DND-41 (cell line): ENCODE measurements around the gene ST6GALNAC1.

Experiments
- ATAC-seq: fragments of 200-7000 bp; cut with Tn5 transposase; 3 replicates; pipeline ENCODE4 v1.9.1; 2021; ENCODE audit warnings: low read depth; ENCODE audit not compliant: insufficient read depth
- DNase-seq: peaks from one replicate; pipeline ENCODE4 v3.0.0-alpha.2; 2020
- H2AFZ ChIP-seq: 2 replicates; pipeline ENCODE4 v1.6.0; 2012; ENCODE audit warnings: low read depth, low read length
- H3K27ac ChIP-seq: 2 replicates; pipeline ENCODE4 v1.5.1; 2012; ENCODE audit warnings: low read length, inconsistent platforms
- H3K27me3 ChIP-seq: fragments of 200-600 bp; sonication (generic); 2 replicates; pipeline ENCODE4 v1.6.0; 2012; ENCODE audit warnings: low read length, mild to moderate bottlenecking, inconsistent platforms; ENCODE audit not compliant: insufficient read depth, poor library complexity
- H3K36me3 ChIP-seq: 2 replicates; pipeline ENCODE4 v1.5.1; 2012; ENCODE audit warnings: low read length, inconsistent platforms; ENCODE audit not compliant: insufficient read depth
- H3K4me1 ChIP-seq: 2 replicates; pipeline ENCODE4 v1.5.1; 2012; ENCODE audit warnings: mild to moderate bottlenecking, low read length; ENCODE audit not compliant: insufficient read depth
- H3K4me2 ChIP-seq: 2 replicates; pipeline ENCODE4 v1.6.0; 2012; ENCODE audit warnings: mild to moderate bottlenecking, moderate library complexity, low read length, inconsistent platforms; ENCODE audit not compliant: insufficient read depth
- H3K4me3 ChIP-seq, 2 experiments: fragments of 200-600 bp in 1 of 2; shearing (Covaris generic) in 1 of 2; 2 replicates each; pipeline ENCODE4 v1.5.1; 2012 to 2016; ENCODE audit warnings: inconsistent platforms in 2 of 2, low read length in 2 of 2, mild to moderate bottlenecking in 2 of 2, low read depth in 1 of 2, moderate library complexity in 1 of 2
- H3K79me2 ChIP-seq: 2 replicates; pipeline ENCODE4 v1.6.0; 2012; ENCODE audit warnings: low read length, inconsistent platforms; ENCODE audit not compliant: insufficient read depth
- H3K9ac ChIP-seq: 2 replicates; pipeline ENCODE4 v1.6.0; 2012; ENCODE audit warnings: low read depth, mild to moderate bottlenecking, inconsistent platforms, low read length, moderate library complexity
- H3K9me3 ChIP-seq: 2 replicates; pipeline ENCODE4 v1.5.1; 2012; ENCODE audit warnings: low read length, moderate library complexity, mild to moderate bottlenecking, inconsistent platforms; ENCODE audit not compliant: insufficient read depth, severe bottlenecking
- H4K20me1 ChIP-seq: 2 replicates; pipeline ENCODE4 v1.6.0; 2012; ENCODE audit warnings: low read length; ENCODE audit not compliant: insufficient read depth
- EZH2 ChIP-seq: IDR thresholded peaks from 3 replicates; pipeline ENCODE4 v1.6.1; 2012; ENCODE audit warnings: borderline replicate concordance, low read depth, mild to moderate bottlenecking, moderate library complexity, low read length, inconsistent platforms; ENCODE audit not compliant: severe bottlenecking
- TF ChIP-seq, protein P1 (sequence below): IDR thresholded peaks from 2 replicates; pipeline ENCODE4 v1.5.1; 2012; ENCODE audit warnings: borderline replicate concordance, low read length, moderate library complexity, mild to moderate bottlenecking; ENCODE audit not compliant: poor library complexity, severe bottlenecking; ENCODE audit errors: extremely low read depth

Gene ST6GALNAC1

DNA sequence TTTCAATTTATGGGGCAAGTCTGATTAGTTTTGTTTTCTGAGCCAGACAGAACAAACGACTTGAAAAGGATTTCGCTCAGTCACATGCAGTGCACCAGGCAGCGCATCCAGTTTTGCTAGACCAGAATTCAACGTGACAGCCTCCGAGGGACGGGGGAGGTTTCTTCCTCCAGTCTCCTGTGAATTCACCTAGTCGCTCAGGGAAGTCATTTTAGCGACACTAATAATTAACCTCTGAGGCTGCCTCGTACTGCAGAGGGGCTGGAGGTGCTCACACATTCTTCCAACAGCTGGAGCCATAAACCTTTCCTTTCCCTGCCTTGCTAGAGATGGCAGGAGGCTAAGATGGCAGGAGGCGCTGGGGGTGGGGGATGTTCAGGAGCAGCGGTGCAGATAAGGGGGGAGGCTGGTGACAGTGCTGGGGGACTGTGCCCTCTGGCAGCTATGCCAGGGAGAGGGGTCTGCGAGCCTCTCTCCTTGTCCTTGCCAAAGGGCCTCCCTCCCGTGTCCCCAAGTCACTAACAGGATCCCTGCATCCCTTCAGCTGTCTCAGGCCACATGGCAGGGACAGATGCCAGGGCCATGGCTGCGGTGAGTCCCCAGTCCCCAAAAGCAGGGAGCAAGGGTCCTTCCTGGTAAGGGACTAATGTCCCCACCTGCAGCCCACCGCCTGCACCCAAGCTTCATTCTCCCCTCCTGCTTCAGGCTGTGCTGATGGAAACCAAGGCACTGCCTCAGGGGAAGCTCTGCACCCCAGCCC is 43.2 kb upstream of the ST6GALNAC1 start:
- Histone ChIP-seq H3K4me2 (no peak overlapping the region), H3K4me1 (no peaks in the 10 kb centered on the region)

DNA sequence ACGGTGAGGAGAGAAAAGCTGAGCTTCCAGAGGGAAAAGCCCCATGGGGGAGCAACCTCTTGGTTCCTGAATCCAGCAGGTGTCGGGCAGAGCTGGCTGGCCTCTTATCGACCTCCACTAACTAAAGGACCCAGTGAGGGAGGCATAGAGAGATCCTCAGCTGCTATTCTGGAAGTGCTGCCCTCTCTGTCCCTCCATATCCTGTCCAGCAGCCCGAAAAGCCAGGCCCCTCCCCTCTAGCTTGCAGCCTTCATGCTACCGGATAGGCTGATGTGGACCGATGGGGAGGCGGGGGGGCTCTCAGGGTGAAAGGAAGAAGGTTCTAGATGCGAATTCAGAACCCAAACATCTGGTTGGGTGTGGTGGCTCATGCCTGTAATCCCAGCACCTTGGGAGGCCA is 42.3 kb upstream of the ST6GALNAC1 start:
- Histone ChIP-seq H4K20me1 (no peaks in the 10 kb centered on the region), H3K4me3 (no peak overlapping the region), H3K9me3 (no peaks in the 10 kb centered on the region), H2AFZ (no peak overlapping the region), H3K4me1 (no peaks in the 10 kb centered on the region), H3K27ac (no peak overlapping the region), H3K9ac (no peak overlapping the region), H3K79me2 (no peaks in the 10 kb centered on the region), H3K27me3 (no peaks in the 10 kb centered on the region), H3K4me2 (no peak overlapping the region), H3K36me3 (no peaks in the 10 kb centered on the region)
- ATAC-seq = no peak
- DNase-seq = no peak
- no peak for TF ChIP-seq EZH2
- TF ChIP-seq, protein P1, sequence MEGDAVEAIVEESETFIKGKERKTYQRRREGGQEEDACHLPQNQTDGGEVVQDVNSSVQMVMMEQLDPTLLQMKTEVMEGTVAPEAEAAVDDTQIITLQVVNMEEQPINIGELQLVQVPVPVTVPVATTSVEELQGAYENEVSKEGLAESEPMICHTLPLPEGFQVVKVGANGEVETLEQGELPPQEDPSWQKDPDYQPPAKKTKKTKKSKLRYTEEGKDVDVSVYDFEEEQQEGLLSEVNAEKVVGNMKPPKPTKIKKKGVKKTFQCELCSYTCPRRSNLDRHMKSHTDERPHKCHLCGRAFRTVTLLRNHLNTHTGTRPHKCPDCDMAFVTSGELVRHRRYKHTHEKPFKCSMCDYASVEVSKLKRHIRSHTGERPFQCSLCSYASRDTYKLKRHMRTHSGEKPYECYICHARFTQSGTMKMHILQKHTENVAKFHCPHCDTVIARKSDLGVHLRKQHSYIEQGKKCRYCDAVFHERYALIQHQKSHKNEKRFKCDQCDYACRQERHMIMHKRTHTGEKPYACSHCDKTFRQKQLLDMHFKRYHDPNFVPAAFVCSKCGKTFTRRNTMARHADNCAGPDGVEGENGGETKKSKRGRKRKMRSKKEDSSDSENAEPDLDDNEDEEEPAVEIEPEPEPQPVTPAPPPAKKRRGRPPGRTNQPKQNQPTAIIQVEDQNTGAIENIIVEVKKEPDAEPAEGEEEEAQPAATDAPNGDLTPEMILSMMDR = no peak

More for the DNA sequence above, 43.2 kb upstream of the ST6GALNAC1 start:
- H3K27me3 ChIP-seq = no peaks in the 10 kb centered on the region
- H3K36me3 ChIP-seq = no peaks in the 10 kb centered on the region
- TF ChIP-seq EZH2 = no peak
- TF ChIP-seq, protein P1 = no peak
- H2AFZ ChIP-seq = no peak overlapping the region
- H4K20me1 ChIP-seq = no peaks in the 10 kb centered on the region
- H3K27ac ChIP-seq = no peak overlapping the region
- H3K79me2 ChIP-seq = no peaks in the 10 kb centered on the region
- ATAC-seq (no peak), DNase-seq (no peak)
- no peak overlapping the region for H3K9ac ChIP-seq
- no peaks in the 10 kb centered on the region for H3K9me3 ChIP-seq
- H3K4me3 ChIP-seq = no peak overlapping the region

DNA sequence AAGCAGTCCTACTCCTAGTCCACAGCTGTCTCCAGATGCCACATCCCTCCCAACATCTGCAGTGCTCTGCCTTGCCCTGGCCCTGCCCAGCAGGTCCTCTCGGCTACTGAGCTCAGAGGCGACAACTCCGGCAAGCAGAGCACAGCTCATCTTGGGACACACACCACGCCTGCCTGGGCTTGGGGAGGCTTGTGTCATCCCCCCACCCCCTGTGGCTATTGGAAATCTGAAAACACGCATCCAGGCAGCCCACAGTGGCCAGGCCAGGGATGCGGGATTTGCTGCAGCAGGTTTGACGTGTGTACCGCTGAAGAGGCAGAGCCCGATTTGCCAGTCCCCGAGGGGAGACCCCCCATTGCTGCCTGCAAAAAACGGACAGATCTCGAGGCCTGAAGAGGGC is 41.8 kb upstream of the ST6GALNAC1 start:
- H4K20me1 ChIP-seq = no peaks in the 10 kb centered on the region
- H3K27me3 ChIP-seq = no peaks in the 10 kb centered on the region
- no peaks in the 10 kb centered on the region for H3K9me3 ChIP-seq
- H3K9ac ChIP-seq = no peak overlapping the region
- H3K36me3 ChIP-seq = no peaks in the 10 kb centered on the region
- TF ChIP-seq, protein P1 = no peak
- no peak for TF ChIP-seq EZH2
- H3K4me3 ChIP-seq = no peak overlapping the region
- DNase-seq = no peak
- H2AFZ ChIP-seq = no peak overlapping the region
- no peaks in the 10 kb centered on the region for H3K4me1 ChIP-seq
- no peak overlapping the region for H3K27ac ChIP-seq
- no peak for ATAC-seq
- H3K4me2 ChIP-seq = no peak overlapping the region
- no peaks in the 10 kb centered on the region for H3K79me2 ChIP-seq
